ENCODE data around the gene PRAMEF1.
"Not testable (repeated sequence)": the region's sequence is repeated elsewhere in the genome, so short reads cannot be mapped to it uniquely, and the experiment has no call there.

The PRAMEF1 gene, protein sequence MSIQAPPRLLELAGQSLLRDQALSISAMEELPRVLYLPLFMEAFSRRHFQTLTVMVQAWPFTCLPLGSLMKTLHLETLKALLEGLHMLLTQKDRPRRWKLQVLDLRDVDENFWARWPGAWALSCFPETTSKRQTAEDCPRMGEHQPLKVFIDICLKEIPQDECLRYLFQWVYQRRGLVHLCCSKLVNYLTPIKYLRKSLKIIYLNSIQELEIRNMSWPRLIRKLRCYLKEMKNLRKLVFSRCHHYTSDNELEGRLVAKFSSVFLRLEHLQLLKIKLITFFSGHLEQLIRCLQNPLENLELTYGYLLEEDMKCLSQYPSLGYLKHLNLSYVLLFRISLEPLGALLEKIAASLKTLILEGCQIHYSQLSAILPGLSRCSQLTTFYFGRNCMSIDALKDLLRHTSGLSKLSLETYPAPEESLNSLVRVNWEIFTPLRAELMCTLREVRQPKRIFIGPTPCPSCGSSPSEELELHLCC

DNA sequence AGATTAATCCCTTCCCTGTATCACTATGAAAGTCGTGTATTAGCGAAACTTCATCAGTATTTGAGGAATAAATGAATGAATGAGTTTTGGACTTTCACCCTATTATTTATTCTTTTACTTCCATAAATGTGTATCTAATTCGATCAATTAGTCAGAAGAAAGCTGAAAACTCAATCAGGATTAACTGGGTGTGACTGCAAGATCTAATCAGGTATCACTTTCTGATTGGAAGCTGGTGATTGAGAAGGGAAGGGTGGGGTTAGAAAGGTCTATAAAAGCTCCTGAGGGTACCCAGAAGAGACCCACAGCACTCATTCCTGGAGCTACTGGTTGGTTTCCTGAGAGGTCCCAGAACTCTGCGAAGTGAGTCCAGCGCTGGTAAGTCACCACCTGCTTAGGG, at the start of gene PRAMEF1:
TSS of gene PRAMEF1 (plus strand) at position 301 of the 400 bp plus-strand sequence. CDS start 1,831 bp downstream, outside the sequence.
- FAIRE-seq: not testable (repeated sequence)

GRCh38 chr1:12741946-12742345, 49.3 kb upstream of the PRAMEF1 start:
- FAIRE-seq: no peak

GRCh38 chr1:12745126-12745991, 45.8 kb upstream of the PRAMEF1 start:
- FAIRE-seq: no peak

DNA sequence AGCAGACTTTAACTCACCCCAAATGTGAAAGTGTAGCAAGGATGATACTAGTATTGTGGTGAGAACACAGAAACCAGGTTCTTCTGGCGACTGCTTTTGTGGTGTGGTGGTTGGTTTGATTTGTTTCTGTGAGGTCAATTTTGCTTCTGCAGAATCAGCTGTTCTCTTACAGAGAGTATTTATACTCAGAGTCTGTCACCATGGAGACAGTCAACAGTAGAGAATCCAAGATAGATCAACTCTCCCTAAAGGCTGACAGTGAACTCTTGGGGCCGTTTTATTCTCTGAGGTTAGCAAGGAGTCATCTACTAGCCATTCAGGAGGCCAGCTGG, 45.2 kb upstream of the PRAMEF1 start, which contains the start of gene CFAP107:
TSS of gene CFAP107 (plus strand) at position 209 of the 332 bp plus-strand sequence. CDS start 231 bp downstream, outside the sequence.
- no peak for FAIRE-seq

DNA sequence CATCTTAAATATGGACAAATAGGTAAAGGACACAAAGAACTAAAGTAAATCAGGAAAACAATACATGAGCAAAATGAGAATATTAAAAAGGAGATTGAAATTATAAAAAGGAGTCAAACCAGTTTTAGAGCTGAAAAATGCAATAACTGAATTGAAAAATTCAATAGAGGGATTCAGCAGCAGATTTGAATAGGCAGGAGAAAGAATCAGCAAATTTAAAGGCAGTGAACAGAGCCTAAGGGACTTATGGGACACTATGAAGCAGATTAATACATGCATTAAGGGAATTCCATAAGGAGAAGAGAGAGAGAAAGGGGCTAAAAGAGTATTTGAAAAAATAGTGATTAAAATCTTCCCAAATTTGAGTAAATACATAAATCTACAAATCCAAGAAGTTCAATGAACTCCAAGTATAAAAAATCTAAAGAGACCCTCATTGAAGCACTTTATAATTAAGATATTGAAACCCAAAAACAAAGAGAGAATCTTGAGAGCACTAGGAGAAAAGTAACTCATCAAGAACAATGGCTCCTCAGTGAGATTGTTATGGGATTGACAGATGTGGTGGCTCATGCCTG, 42.3 kb upstream of the PRAMEF1 start:
- no peak for FAIRE-seq

DNA sequence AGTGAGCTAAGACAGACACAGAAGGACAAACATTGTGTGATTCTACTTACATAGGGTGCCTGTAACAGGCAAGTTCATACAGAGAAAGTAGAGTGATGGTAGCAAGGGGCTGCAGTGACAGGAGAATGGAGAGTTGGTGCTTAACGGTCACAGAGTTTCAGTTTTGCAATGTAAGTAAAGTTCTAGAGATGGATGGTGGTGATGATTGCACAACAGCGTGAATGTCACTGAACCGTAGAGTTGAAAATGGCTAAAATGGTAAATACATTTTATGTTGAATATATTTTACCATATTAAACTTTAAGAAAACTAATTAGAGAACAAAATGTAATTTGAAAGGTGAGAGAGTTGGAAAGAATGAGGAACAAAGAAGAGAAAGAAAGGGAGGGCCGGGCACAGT, 36.5 kb upstream of the PRAMEF1 start:
- no peak for FAIRE-seq

DNA sequence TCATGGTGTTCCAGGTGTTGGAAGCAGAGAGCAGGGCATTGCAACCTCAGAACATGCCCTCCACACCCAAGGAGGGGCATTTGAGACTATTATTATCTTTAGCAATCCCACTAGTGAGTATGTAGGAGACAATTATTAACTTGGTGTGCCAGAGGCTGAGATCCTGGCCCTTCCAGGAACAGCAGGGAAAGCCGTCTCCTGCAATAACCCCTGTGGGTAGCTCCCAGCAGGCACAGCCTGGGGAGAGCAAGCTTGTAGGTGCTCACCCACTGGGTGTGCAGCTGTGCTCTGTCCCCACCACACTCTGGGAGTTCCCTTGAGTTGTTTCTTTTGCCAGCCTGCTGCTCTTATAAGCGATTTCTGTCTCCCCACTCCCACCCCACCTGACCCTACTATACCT, 34.9 kb upstream of the PRAMEF1 start:
- no peak for FAIRE-seq

- FAIRE-seq: no peak
These were observed 34.3 kb upstream of the PRAMEF1 start for GRCh38 chr1:12756768-12757413.

GRCh38 chr1:12757836-12758235, 33.4 kb upstream of the PRAMEF1 start:
- FAIRE-seq: no peak

GRCh38 chr1:12760256-12760795, 30.9 kb upstream of the PRAMEF1 start:
- no peak for FAIRE-seq

- FAIRE-seq: no peak
These were observed 29.4 kb upstream of the PRAMEF1 start for GRCh38 chr1:12761781-12762180.

DNA sequence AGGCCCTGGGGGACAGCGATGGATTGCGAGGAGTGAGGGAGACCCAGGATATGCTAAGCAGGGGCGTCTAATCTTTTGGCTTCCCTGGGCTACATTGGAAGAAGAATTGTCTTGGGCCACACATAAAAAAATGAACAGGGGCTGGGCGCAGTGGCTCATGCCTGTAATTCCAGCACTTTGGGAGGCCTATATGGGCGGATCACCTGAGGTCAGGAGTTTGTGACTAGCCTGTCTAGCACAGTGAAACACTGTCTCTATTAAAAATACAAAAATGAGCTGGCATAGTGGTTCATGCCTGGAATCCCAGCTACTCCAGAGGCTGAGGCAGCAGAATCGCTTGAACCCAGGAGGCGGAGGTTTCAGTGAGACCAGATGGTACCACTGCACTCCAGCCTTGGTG, 28.4 kb upstream of the PRAMEF1 start:
- FAIRE-seq: no peak

GRCh38 chr1:12763479-12763878, 27.7 kb upstream of the PRAMEF1 start:
- FAIRE-seq: no peak

- no peak for FAIRE-seq
These were observed 27.2 kb upstream of the PRAMEF1 start for GRCh38 chr1:12764016-12764415.

- FAIRE-seq: no peak
These were observed 22.2 kb upstream of the PRAMEF1 start for GRCh38 chr1:12769031-12769430.

DNA sequence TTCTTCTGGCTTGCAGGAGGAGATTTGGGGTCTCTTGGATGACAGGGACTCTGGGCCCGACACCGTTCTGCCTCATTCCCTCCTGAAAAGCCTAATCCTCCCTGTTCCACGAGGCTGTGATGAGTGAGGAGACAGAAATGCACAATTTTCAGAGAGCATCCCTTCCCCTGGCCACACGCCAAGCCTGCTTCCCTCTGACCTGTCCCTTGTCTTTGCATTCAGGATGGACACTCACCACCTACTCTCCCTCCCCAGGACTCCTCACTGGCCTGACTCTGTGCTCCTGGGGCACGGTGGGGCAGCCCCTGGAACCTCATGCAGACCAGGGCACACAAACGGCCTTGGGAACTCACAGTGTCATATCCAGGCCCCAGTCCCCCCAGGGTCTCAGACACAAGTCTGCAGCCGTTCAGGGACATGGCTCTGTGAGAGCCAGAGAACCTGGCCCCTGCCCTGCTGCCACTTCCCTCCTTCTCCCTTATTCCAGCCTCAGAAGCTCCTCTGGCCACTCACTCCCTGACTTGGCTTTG, 21.2 kb upstream of the PRAMEF1 start:
- no peak for FAIRE-seq

- no peak for FAIRE-seq
These were observed 20.6 kb upstream of the PRAMEF1 start for GRCh38 chr1:12770620-12771019.

GRCh38 chr1:12771186-12771585, 20.0 kb upstream of the PRAMEF1 start:
- FAIRE-seq: no peak

GRCh38 chr1:12772520-12772919, 18.7 kb upstream of the PRAMEF1 start:
- FAIRE-seq: no peak

DNA sequence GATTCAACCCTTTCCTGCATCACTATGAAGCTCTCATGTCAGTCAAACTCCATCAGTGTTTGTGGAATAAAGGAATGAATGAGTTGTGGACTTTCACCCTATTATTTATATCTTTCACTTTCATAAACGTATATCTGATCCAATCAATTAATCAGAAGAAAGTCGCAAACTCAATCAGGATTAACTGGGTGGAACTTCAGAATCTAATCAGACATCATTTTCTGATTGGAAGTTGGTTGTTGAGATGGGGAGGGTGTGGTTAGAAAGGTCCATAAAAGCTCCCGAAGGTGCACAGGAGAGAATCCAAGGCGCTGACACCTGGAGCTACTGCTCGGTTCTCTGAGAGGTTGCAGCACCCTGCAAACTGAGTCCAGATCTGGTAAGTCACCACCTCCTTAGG, 17.8 kb upstream of the PRAMEF1 start, which contains the start of gene PRAMEF12:
TSS of gene PRAMEF12 (plus strand) at position 301 of the 400 bp plus-strand sequence. CDS start 1,130 bp downstream, outside the sequence.
- FAIRE-seq: no peak

DNA sequence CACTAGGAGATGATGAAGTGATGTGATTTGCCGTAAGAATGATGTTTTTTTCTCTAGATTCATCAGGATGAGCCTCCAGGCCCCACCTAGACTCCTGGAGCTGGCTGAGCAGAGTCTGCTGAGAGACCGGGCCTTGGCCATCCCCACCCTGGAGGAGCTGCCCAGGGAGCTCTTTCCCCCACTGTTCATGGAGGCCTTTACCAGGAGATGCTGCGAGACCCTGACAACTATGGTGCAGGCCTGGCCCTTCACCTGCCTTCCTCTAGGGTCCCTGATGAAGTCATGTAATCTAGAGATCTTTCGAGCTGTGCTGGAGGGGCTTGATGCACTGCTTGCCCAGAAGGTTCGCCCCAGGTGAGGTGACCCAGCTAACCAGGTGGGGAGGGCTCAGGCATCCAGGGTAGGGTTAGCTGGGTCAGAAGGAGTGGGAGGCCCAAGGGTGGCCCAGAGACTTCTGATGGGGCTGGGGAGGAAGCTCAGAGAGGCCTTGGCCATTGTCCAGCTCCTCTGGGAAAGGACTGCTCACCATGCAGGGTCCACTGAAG, 16.3 kb upstream of the PRAMEF1 start:
- FAIRE-seq: no peak

- FAIRE-seq: no peak
These were observed 15.8 kb upstream of the PRAMEF1 start for GRCh38 chr1:12775443-12775842.
